HG02610 (cell line): ENCODE data around the gene GRM7.

Source experiments
- ATAC-seq: cut with Tn5 transposase; IDR thresholded peaks from one replicate; pipeline ENCODE4 v1.9.1; 2021; ENCODE audit warnings: mild to moderate bottlenecking, moderate library complexity; ENCODE audit not compliant: unreplicated experiment

The GRM7 gene

DNA sequence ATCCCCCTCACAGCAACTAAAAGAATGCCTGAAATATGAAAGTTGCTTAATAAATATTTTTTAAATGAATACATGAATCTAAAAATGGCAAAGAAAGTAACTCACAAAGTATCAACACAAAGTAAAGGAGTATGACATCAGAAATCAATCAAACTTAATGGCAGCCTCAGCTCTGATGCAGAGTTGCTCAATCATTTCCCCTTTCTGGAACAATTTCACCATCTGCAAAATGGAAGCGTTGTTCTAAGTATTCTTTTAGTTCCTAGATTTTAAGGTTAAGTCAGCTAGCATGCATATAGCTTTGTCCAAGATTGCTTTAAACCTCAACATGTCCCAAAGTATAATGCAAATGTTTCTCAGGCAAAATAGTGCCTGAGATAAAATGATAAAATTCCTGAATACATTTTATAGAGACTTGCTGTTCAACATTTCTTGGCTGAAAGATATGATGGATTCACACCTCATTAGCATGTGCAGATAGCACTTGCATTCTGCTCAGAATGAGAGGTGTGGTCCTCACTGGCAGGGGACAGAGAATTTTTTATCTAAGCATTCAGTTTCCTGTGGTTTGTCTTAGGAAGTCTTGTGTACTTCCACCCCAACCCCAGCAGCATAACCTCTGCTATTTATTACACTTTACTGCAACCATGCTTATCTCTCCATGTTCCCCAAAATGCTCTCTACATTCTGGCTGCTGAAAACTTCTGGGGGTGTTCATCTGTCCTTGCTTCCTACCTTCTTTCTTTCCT lies 429.3 kb downstream of the GRM7 start:
- ATAC-seq, result no peak

- ATAC-seq, result no peak
These were observed 431.4 kb downstream of the GRM7 start for GRCh38 chr3:7292362-7292761.

- ATAC-seq, result no peak
These were observed 432.4 kb downstream of the GRM7 start for GRCh38 chr3:7293286-7293685.

DNA sequence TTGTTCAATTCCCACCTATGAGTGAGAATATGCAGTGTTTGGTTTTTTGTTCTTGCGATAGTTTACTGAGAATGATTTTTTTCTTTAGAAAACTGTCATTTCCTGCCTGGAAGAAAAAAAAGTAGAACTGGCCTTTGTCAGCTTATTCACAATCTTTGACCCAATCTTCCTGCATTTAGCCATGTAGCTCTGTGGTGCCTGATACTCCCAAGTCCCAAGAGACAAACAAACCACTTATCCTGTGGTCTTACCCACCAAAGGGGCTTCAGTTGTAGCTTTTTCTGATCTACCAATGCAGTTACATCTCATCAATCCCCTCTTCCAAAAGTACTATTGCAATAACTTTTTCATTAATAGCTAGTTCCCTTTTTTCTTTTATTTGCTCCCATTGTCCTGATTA lies 444.6 kb downstream of the GRM7 start:
- ATAC-seq, result no peak

GRCh38 chr3:7306901-7307300 lies 446.0 kb downstream of the GRM7 start:
- ATAC-seq, result no peak

DNA sequence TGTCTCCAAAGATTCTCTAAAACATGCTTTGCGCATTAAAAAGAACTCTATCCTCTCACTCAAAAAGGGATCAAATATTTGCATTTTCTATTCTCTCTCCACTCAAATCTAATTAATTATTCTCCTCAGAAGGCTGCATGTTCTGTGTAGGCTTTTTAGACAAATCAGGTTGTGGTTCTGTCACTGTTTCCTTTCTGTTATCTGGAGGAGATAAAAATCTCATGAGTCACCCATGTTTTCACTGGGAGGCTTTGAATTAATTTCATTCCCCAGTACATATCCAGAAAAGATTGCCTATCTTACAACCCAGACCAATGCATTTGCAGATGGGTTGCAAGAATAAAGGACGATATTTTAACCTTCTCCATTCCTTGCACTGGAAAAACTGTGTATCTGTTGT lies 446.5 kb downstream of the GRM7 start:
- no peak for ATAC-seq

GRCh38 chr3:7309641-7310102 lies 448.8 kb downstream of the GRM7 start:
- no peak for ATAC-seq

GRCh38 chr3:7315037-7315436 lies 454.1 kb downstream of the GRM7 start:
- peak; percentile 91 for ATAC-seq

GRCh38 chr3:7322957-7323669 lies 462.2 kb downstream of the GRM7 start:
- no peak for ATAC-seq

- ATAC-seq, result no peak
These were observed 467.4 kb downstream of the GRM7 start for GRCh38 chr3:7328339-7328738.

DNA sequence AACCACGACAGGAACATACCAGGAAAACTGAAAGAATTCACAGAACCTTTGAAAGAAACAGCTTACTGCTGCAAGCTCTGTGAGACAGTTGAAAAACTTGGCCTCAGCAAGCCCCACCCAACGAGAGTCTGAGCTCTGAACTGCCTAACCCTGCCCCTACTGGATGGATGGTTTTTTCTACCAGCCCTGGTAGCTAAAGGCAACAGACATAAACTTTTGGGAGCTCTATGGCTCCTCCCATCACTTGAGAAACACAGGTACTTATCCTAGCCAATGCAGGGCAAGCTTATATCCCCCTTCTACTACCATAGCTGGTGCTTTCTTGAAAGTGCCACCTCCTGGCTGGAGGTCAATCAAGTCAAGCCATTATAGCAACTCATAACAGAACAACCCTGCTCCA lies 471.8 kb downstream of the GRM7 start:
- ATAC-seq, result no peak

GRCh38 chr3:7333125-7333524 lies 472.2 kb downstream of the GRM7 start:
- no peak for ATAC-seq

DNA sequence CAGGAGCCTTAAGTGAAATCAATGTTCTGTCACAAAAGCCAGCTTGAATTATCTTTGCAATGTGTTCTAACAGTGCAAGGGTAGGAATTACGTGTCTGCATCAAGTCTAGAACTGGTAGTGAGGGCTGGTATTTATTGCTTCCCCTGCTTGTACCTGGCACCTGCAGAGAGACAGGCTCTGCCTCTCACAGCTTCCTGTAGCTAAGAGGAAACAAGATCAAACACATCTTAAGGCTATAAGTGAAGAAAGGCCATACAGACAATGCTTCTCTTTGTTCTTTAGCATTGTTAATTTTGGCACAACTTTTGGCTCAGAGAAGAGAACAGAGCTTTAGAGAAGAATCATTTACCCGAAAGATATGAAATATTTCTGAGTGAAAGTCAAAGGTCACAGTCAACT lies 479.9 kb downstream of the GRM7 start:
- no peak for ATAC-seq

DNA sequence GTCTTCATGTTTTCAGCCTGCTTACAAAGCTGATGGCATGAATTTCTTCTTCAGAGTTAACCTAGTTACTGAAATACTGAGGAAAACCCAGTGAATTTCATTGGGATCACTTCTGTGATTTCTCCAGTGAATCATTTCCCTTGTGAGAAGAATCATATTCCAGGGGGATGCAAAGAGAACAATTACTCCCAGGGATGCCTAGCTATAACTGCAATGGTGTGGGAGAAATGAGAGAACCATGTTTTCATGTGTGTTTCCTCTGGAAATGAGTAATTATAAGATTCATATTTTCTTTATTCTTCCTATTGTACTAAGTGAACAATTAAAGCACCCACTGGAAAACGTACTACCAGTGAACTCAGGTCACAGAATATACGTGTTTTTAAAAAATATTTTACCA lies 485.4 kb downstream of the GRM7 start:
- no peak for ATAC-seq

DNA sequence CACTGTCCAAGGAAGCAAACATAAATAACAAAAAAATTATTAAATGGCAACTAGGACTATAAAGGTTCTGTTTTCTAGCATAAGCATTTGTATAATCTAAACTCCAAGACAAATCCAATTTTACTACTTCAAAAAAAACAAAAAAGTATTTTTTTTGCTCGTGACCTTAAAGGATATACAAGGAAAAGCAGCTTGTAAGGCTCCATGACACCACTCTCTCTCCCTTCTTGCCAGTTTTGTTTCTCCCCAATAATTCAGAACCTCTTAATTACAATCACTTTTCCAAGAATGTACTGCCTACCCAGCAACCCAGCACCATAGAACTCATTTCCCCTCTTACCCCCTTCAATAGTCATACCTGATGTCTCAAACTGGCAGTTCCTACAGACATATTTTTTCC lies 496.2 kb downstream of the GRM7 start:
- ATAC-seq, result no peak

DNA sequence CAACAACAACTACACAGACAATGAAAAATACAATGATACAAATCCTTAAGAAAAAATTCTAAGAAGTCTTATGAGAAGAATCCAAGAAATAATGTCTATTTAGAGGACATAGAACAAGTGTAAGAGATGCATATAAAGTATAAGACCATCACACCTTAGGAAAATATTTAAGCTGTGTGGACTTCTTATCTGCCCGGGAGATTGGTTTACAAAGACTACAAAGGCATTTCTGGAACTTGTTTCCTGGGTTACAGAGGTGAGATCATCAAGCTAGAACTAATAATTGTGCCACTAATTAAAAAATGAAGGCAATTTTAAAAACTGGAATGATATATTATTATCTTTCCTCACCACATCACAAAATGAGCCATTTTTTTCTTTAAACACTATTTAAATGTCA lies 507.1 kb downstream of the GRM7 start:
- no peak for ATAC-seq

GRCh38 chr3:7368597-7368996 lies 507.7 kb downstream of the GRM7 start:
- no peak for ATAC-seq

DNA sequence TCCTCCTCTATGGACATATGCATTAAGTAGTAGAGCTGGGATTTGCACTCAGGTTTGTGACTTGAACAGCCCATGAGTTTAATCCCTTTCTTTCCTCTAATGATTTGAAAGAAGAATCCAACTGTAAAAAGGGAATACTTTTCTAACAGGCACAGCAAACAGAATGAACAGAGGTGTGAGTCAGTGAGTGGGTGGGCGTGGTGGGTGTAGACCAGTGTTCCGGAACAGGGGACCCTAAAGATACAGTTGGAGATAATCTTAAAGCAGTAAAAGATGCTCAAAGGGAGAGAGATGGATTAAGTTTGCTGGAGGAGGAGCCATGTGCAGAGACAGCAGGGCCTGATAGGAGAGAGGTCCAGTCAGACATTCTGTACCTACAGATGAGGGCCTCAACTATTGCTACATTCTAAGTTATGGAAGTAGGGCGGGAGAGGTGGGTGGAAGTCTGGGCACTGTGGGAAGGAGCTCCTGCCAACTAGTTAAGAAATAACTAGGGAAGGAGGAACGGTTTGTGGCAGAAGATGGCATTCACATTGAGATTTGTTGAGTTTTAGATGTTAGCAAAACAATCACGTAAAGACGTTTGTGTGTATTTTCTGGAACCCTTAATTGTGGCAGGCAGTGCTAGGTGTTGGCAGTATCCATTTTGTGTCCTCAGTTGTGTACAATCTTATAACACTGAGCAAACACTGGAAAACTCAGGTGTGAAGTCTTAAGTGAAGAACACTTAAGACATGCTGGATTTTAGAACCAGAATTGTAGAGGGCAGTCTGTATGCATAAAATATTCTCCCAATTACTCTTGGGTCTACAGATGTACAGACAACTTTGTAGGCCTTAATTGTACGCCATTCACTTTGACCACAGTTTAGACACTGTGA lies 511.0 kb downstream of the GRM7 start:
- ATAC-seq, result no peak

DNA sequence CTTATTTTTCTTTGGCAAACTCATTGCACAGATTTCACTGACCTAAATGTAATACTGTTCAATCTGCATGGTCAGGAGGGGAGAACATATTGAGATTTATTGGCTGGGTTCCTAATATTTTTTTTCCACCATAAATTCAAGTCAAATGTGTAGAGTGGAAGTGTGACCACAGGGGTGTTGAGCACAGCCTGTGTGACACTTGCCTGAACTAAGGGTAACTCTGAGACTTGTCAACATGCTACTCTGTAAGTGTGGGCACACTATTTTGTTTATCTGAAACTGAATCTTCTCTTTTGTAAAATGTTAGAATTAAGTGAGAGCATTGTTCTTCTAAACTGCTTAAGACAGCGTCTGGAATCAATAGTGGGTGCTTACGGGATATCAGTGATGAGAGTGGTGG lies 516.2 kb downstream of the GRM7 start:
- ATAC-seq, result no peak

DNA sequence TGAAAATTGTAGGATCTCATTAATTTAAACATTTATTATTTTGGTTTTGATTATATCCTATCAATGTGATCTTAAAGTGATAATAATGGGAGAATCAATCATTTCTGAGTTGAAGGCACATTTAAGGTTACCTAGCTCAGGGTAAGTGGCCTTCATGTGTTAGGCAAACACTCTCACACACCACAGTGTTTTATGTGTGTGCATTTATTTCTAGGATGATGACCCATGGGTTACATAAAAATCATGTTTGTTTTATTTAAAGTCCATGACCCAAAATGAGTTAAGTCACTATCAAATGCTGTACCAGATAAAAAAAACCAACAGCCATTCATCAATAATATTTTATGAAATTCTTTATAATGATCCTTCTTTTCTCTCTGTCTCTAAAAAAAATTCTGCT lies 520.8 kb downstream of the GRM7 start:
- no peak for ATAC-seq

GRCh38 chr3:7382293-7383010 lies 521.5 kb downstream of the GRM7 start:
- no peak for ATAC-seq
